ENCODE measurements around the gene CYP4B1. TPM values are rescaled to one million over a fixed set of nuclear protein-coding genes. Genes with fewer than 3 reads are reported as not detected.

The CYP4B1 gene
- total and polyA plus RNA-seq, 2 donors (not counting 1 experiment from before 2014, with no cell fraction given): not detected

- CTCF ChIA-PET: no interaction called here
- no peaks in the 10 kb centered on the region for H4K20me1 ChIP-seq (ENCODE audit: control insufficient read depth, insufficient read depth, low read length, poor library complexity, severe bottlenecking)
- no peak overlapping the region for H2AFZ ChIP-seq (ENCODE audit: insufficient read depth, low read depth, low read length, poor library complexity, severe bottlenecking)
- POLR2A ChIA-PET: no interaction called here
- WGBS (ENCODE audit: insufficient coverage): 70% methylated on average over 2 of the region's 3 CpGs
- Mint-ChIP-seq H3K9me3 (ENCODE audit: insufficient read depth) (peaks cover 16% of the 10 kb centered on the region), H3K27me3 (peaks cover 14% of the 10 kb centered on the region), H3K4me3 (no peak overlapping the region), H3K4me1 (no peaks in the 10 kb centered on the region), H3K27ac (no peak overlapping the region)
- no peaks in the 10 kb centered on the region for H3K79me2 ChIP-seq (ENCODE audit: control insufficient read depth, insufficient read depth, low read length)
- peaks cover 0 to 11% (median 1%) of the 10 kb centered on the region in 4 experiments for H3K27me3 ChIP-seq (replicated peaks in 1 of 4; ENCODE audit: control extremely low read depth in 1 of 4, control insufficient read depth in 3 of 4, insufficient read depth in 4 of 4, low read length in 3 of 4)
- H3K9me3 ChIP-seq (ENCODE audit: control extremely low read depth in 1 of 3, control insufficient read depth in 2 of 3, insufficient read depth in 1 of 3, low read length in 2 of 3): peaks cover 7 to 38% (median 29%) of the 10 kb centered on the region in 3 donors
- H3K9ac ChIP-seq (ENCODE audit: low read length): no peak overlapping the region
- H3K4me2 ChIP-seq (replicated peaks; ENCODE audit: low read depth, low read length, poor library complexity, severe bottlenecking): no peak overlapping the region
- no peak for DNase-seq
- no peak overlapping the region for H3K27ac ChIP-seq (ENCODE audit: low read length in 2 of 2)
- intact Hi-C loops (cut with micrococcal nuclease): no loop called here
- ATAC-seq (ENCODE audit: low read depth): no peak
- no peaks in the 10 kb centered on the region for H3K36me3 ChIP-seq (replicated peaks in 1 of 2; ENCODE audit: control extremely low read depth in 1 of 2, control insufficient read depth in 1 of 2, extremely low read depth in 1 of 2, insufficient read depth in 2 of 2, low read length in 1 of 2)
- H3K4me3 ChIP-seq (ENCODE audit: control extremely low read depth in 1 of 5, extremely low read depth in 1 of 5, insufficient read depth in 1 of 5, low read depth in 2 of 5, low read length in 4 of 5): no peak overlapping the region
- H3K4me1 ChIP-seq (ENCODE audit: control insufficient read depth in 2 of 2, insufficient read depth in 2 of 2, low read length in 2 of 2): no peaks in the 10 kb centered on the region
- TF ChIP-seq CTCF (IDR thresholded peaks at IDR 0.05): no peak
- no peak for TF ChIP-seq EZH2 (IDR thresholded peaks at IDR 0.05; ENCODE audit: borderline replicate concordance, insufficient read depth, low read depth, low read length, poor library complexity, severe bottlenecking)
Observed at GRCh38 chr1:46770541-46770940, 28.3 kb upstream of the CYP4B1 start.

- H3K4me2 ChIP-seq (replicated peaks; ENCODE audit: low read depth, low read length, poor library complexity, severe bottlenecking): no peak overlapping the region
- WGBS (ENCODE audit: insufficient coverage): no CpG with 5 or more reads among the region's 1 CpG
- POLR2A ChIA-PET: no interaction called here
- no peak overlapping the region for H3K4me3 ChIP-seq (ENCODE audit: control extremely low read depth in 1 of 5, extremely low read depth in 1 of 5, insufficient read depth in 1 of 5, low read depth in 2 of 5, low read length in 4 of 5)
- Mint-ChIP-seq H3K4me3 (no peak overlapping the region), H3K27ac (no peak overlapping the region), H3K9me3 (ENCODE audit: insufficient read depth) (peaks cover 19% of the 10 kb centered on the region), H3K27me3 (peaks cover 7% of the 10 kb centered on the region), H3K4me1 (no peaks in the 10 kb centered on the region)
- H3K79me2 ChIP-seq (ENCODE audit: control insufficient read depth, insufficient read depth, low read length): no peaks in the 10 kb centered on the region
- H3K9ac ChIP-seq (ENCODE audit: low read length): no peak overlapping the region
- no peak overlapping the region for H3K27ac ChIP-seq (ENCODE audit: low read length in 2 of 2)
- H4K20me1 ChIP-seq (ENCODE audit: control insufficient read depth, insufficient read depth, low read length, poor library complexity, severe bottlenecking): no peaks in the 10 kb centered on the region
- DNase-seq (no peak), ATAC-seq (ENCODE audit: low read depth) (no peak)
- peaks cover 7 to 41% (median 29%) of the 10 kb centered on the region in 3 donors for H3K9me3 ChIP-seq (ENCODE audit: control extremely low read depth in 1 of 3, control insufficient read depth in 2 of 3, insufficient read depth in 1 of 3, low read length in 2 of 3)
- no peaks in the 10 kb centered on the region for H3K36me3 ChIP-seq (replicated peaks in 1 of 2; ENCODE audit: control extremely low read depth in 1 of 2, control insufficient read depth in 1 of 2, extremely low read depth in 1 of 2, insufficient read depth in 2 of 2, low read length in 1 of 2)
- TF ChIP-seq CTCF (IDR thresholded peaks at IDR 0.05) (no peak), EZH2 (IDR thresholded peaks at IDR 0.05; ENCODE audit: borderline replicate concordance, insufficient read depth, low read depth, low read length, poor library complexity, severe bottlenecking) (no peak)
- peaks cover 0 to 3% (median 0%) of the 10 kb centered on the region in 4 experiments for H3K27me3 ChIP-seq (replicated peaks in 1 of 4; ENCODE audit: control extremely low read depth in 1 of 4, control insufficient read depth in 3 of 4, insufficient read depth in 4 of 4, low read length in 3 of 4)
- CTCF ChIA-PET: no interaction called here
- intact Hi-C loops (cut with micrococcal nuclease): no loop called here
- H3K4me1 ChIP-seq (ENCODE audit: control insufficient read depth in 2 of 2, insufficient read depth in 2 of 2, low read length in 2 of 2): no peaks in the 10 kb centered on the region
- H2AFZ ChIP-seq (ENCODE audit: insufficient read depth, low read depth, low read length, poor library complexity, severe bottlenecking): no peak overlapping the region
Observed at GRCh38 chr1:46772571-46772970, 26.3 kb upstream of the CYP4B1 start.
